Osteoblast (primary cell): Measurements from ENCODE around the gene KMT2E. TPM values are rescaled to one million over a fixed set of nuclear protein-coding genes. Genes with fewer than 3 reads are reported as not detected.

Experiments used
- DNase-seq: peaks from one replicate; pipeline ENCODE4 v3.0.0; 2011; ENCODE audit warnings: low spot score, mixed read lengths; ENCODE audit not compliant: insufficient read length; ENCODE audit errors: missing footprints
- H2AFZ ChIP-seq: 2 replicates; pipeline ENCODE4 v1.6.0; 2011; ENCODE audit warnings: mild to moderate bottlenecking, low read length
- H3K27ac ChIP-seq: 2 replicates; pipeline ENCODE4 v1.5.1; 2011; ENCODE audit warnings: mild to moderate bottlenecking, low read depth, low read length, moderate library complexity
- H3K27me3 ChIP-seq: 2 replicates; pipeline ENCODE4 v1.6.0; 2012; ENCODE audit warnings: mild to moderate bottlenecking, control low read depth, inconsistent platforms, low read length, moderate library complexity; ENCODE audit not compliant: insufficient read depth
- H3K36me3 ChIP-seq: 2 replicates; pipeline ENCODE4 v1.5.1; 2011; ENCODE audit warnings: mild to moderate bottlenecking, low read length, control low read depth, moderate library complexity; ENCODE audit not compliant: insufficient read depth
- H3K4me1 ChIP-seq: 2 replicates; pipeline ENCODE4 v1.5.1; 2011; ENCODE audit warnings: mild to moderate bottlenecking, low read length, control low read depth, moderate library complexity; ENCODE audit not compliant: insufficient read depth
- H3K4me2 ChIP-seq: 2 replicates; pipeline ENCODE4 v1.6.0; 2011; ENCODE audit warnings: mild to moderate bottlenecking, low read length; ENCODE audit not compliant: insufficient read depth
- H3K4me3 ChIP-seq: fragments of 200-600 bp; sonication (generic); 3 replicates; pipeline ENCODE4 v1.5.1; 2012; ENCODE audit warnings: mild to moderate bottlenecking, low read length, inconsistent platforms; ENCODE audit not compliant: insufficient read depth
- H3K79me2 ChIP-seq: 2 replicates; pipeline ENCODE4 v1.6.0; 2012; ENCODE audit warnings: mild to moderate bottlenecking, low read length, control low read depth, inconsistent platforms; ENCODE audit not compliant: insufficient read depth
- H3K9me3 ChIP-seq: 2 replicates; pipeline ENCODE4 v1.5.1; 2011; ENCODE audit warnings: low read depth, low read length, control low read depth
- H4K20me1 ChIP-seq: 2 replicates; pipeline ENCODE4 v1.6.0; 2012; ENCODE audit warnings: mild to moderate bottlenecking, low read length, control low read depth; ENCODE audit not compliant: insufficient read depth
- total RNA-seq: library from RNA; depleted of rRNA; stranded (reverse); fragments of >200 nt; gene quantifications from 2 replicates; pipeline ENCODE4 v1.2.3, GENCODE V29; 2012
- TF ChIP-seq, protein P1 (sequence below): IDR thresholded peaks from 2 replicates; pipeline ENCODE4 v1.5.1; 2011; ENCODE audit warnings: mild to moderate bottlenecking, low read depth, low read length, moderate library complexity; ENCODE audit errors: extremely low read depth

KMT2E gene
- total RNA-seq, 1 donor: 124 TPM

DNA sequence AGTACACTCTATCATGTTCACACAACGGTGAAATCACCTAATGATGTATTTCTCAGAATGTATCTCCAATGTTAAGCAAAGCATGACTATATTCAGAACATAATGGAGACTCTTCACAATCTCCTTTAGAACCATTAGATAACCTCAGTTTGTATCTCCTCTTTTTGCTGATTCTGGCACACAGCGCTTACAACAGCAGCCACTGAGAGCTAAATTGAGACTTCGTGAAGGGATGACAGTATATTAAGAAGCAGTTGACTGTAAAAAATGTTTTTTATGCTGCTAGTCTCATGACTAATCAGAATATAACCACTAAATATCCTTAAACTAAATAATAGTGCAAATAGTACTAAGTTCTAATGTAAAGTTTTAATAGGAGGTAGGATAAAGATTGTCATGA lies 46.9 kb downstream of the KMT2E start:
- no peak for DNase-seq
- no peak overlapping the region for H3K4me2 ChIP-seq

GRCh38 chr7:105065104-105065503 lies 51.1 kb downstream of the KMT2E start:
- Histone ChIP-seq H3K4me3 (no peak overlapping the region), H2AFZ (no peak overlapping the region), H3K27me3 (no peaks in the 10 kb centered on the region), H3K36me3 (peaks cover 64% of the 10 kb centered on the region), H3K79me2 (peaks cover 89% of the 10 kb centered on the region), H3K4me2 (no peak overlapping the region), H3K9me3 (no peaks in the 10 kb centered on the region), H3K27ac (no peak overlapping the region), H4K20me1 (peaks cover 29% of the 10 kb centered on the region), H3K4me1 (peaks cover 3% of the 10 kb centered on the region)
- TF ChIP-seq, protein P1, sequence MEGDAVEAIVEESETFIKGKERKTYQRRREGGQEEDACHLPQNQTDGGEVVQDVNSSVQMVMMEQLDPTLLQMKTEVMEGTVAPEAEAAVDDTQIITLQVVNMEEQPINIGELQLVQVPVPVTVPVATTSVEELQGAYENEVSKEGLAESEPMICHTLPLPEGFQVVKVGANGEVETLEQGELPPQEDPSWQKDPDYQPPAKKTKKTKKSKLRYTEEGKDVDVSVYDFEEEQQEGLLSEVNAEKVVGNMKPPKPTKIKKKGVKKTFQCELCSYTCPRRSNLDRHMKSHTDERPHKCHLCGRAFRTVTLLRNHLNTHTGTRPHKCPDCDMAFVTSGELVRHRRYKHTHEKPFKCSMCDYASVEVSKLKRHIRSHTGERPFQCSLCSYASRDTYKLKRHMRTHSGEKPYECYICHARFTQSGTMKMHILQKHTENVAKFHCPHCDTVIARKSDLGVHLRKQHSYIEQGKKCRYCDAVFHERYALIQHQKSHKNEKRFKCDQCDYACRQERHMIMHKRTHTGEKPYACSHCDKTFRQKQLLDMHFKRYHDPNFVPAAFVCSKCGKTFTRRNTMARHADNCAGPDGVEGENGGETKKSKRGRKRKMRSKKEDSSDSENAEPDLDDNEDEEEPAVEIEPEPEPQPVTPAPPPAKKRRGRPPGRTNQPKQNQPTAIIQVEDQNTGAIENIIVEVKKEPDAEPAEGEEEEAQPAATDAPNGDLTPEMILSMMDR: no peak
- no peak for DNase-seq

More for the DNA sequence above, 46.9 kb downstream of the KMT2E start:
- Histone ChIP-seq H3K27ac (no peak overlapping the region), H3K79me2 (peaks cover 93% of the 10 kb centered on the region), H3K4me3 (no peak overlapping the region), H3K36me3 (peaks cover 33% of the 10 kb centered on the region), H3K4me1 (no peaks in the 10 kb centered on the region), H3K9me3 (no peaks in the 10 kb centered on the region), H2AFZ (no peak overlapping the region), H4K20me1 (peaks cover 24% of the 10 kb centered on the region), H3K27me3 (no peaks in the 10 kb centered on the region)
- TF ChIP-seq, protein P1: no peak

DNA sequence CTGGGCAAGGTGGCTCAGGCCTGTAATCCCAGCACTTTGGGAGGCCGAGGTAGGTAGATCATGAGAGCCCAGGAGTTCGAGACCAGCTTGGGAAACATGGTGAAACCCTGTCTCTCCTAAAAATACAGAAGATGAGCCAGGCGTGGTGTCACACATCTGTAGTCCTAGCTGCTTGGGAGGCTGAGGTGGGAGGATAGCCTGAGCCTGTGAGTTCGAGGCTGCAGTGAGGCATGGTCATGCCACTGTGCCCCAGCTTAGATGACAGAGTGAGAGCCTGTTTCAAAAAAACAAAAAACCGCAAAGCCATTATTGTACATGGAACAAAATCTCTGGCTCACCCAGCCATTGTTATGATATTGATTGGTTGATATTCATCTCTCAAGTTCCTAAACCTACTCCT lies 53.7 kb downstream of the KMT2E start:
- TF ChIP-seq, protein P1: no peak
- no peak for DNase-seq
- Histone ChIP-seq H2AFZ (no peak overlapping the region), H3K27ac (no peak overlapping the region), H4K20me1 (peaks cover 20% of the 10 kb centered on the region), H3K36me3 (peaks cover 69% of the 10 kb centered on the region), H3K4me2 (no peak overlapping the region), H3K79me2 (peaks cover 89% of the 10 kb centered on the region), H3K9me3 (no peaks in the 10 kb centered on the region), H3K4me1 (peaks cover 3% of the 10 kb centered on the region), H3K4me3 (no peak overlapping the region), H3K27me3 (no peaks in the 10 kb centered on the region)

- Histone ChIP-seq H3K79me2 (peaks cover 83% of the 10 kb centered on the region), H3K27me3 (no peaks in the 10 kb centered on the region), H3K36me3 (peaks cover 70% of the 10 kb centered on the region), H2AFZ (no peak overlapping the region), H3K27ac (no peak overlapping the region), H4K20me1 (peaks cover 13% of the 10 kb centered on the region), H3K4me1 (peaks cover 3% of the 10 kb centered on the region), H3K4me2 (no peak overlapping the region), H3K4me3 (no peak overlapping the region), H3K9me3 (no peaks in the 10 kb centered on the region)
- TF ChIP-seq, protein P1: no peak
- DNase-seq: no peak
These were observed 54.9 kb downstream of the KMT2E start for GRCh38 chr7:105068886-105069285.
